HepG2 (cell line): ENCODE results near the gene HPCAL1. TPM values are rescaled to one million over a fixed set of nuclear protein-coding genes. Genes with fewer than 3 reads are reported as not detected.

Source experiments
- ATAC-seq: fragments of 200-7000 bp; cut with Tn5 transposase; 3 replicates; pipeline ENCODE4 v1.9.1; 2020; ENCODE audit warnings: mild to moderate bottlenecking, moderate library complexity
- BruUV-seq: library from RNA; stranded (reverse); fragments of 400-500 nt; replicated peaks from 2 replicates; lab custom pipeline; 2021; lab: Mats Ljungman, UMichigan
- CTCF ChIA-PET: fragments of 300-600 bp; formaldehyde crosslinking; extraction: SDS; loops from one replicate; lab custom pipeline; 2021; ENCODE audit warnings: low total read pairs, inconsistent platforms, low intra/inter-chr PET ratio; lab: Yijun Ruan, JAX
- POLR2A ChIA-PET: fragments of 350-600 bp; sonication (Branson Sonifier 250); formaldehyde crosslinking; loops from one replicate; lab custom pipeline; 2020; ENCODE audit warnings: antibody characterized with exemption, inconsistent platforms; lab: Yijun Ruan, JAX
- DNase-seq: peaks from one replicate; pipeline ENCODE4 v3.0.0-alpha.2; 2015; ENCODE audit warnings: low spot score
- FAIRE-seq: peaks from 3 replicates; lab custom pipeline; 2011; peaks lifted over from hg19 to GRCh38; lab: Jason Lieb, UNC
- H2AFZ ChIP-seq: one replicate; pipeline ENCODE4 v1.6.1; 2011; ENCODE audit warnings: low read length, inconsistent platforms
- H3K27ac ChIP-seq: fragments of 300-600 bp; 3 replicates; pipeline ENCODE4 v1.8.0; 2011; ENCODE audit warnings: mixed run types, mild to moderate bottlenecking, mixed read lengths, low read length, inconsistent platforms; ENCODE audit not compliant: insufficient read depth; ENCODE audit errors: extremely low read length
- H3K27me3 ChIP-seq, 2 experiments: fragments of 200-600 bp in 1 of 2; 2 replicates in 1 of 2; 3 replicates in 1 of 2; pipeline versions ENCODE4 v1.6.0 to v1.8.0; 2011; ENCODE audit warnings: low read length in 2 of 2, mild to moderate bottlenecking in 2 of 2, moderate library complexity in 2 of 2, inconsistent platforms in 1 of 2; ENCODE audit not compliant: insufficient read depth in 2 of 2, control insufficient read depth in 1 of 2
- H3K36me3 ChIP-seq, 2 experiments: fragments of 200-600 bp in 1 of 2; replicated peaks in 1 of 2; 2 replicates in 1 of 2; 3 replicates in 1 of 2; pipeline versions ENCODE4 v1.5.1 to v1.8.0; 2011; ENCODE audit warnings: low read length in 2 of 2, inconsistent platforms in 1 of 2; ENCODE audit not compliant: insufficient read depth in 2 of 2, control insufficient read depth in 1 of 2
- H3K4me1 ChIP-seq: 2 replicates; pipeline ENCODE4 v1.5.1; 2012; ENCODE audit warnings: low read length, inconsistent platforms; ENCODE audit not compliant: insufficient read depth
- H3K4me2 ChIP-seq: 2 replicates; pipeline ENCODE4 v1.6.0; 2011; ENCODE audit warnings: low read depth, low read length, inconsistent platforms
- H3K4me3 ChIP-seq, 3 experiments: fragments of 200-600 bp in 1 of 3; sonication (generic), shearing (Covaris generic) in 1 of 3; replicated peaks in 1 of 3; 2 replicates each; pipeline ENCODE4 v1.5.1; 2011 to 2016; ENCODE audit warnings: low read length in 3 of 3, inconsistent platforms in 2 of 3, low read depth in 2 of 3, mild to moderate bottlenecking in 2 of 3, control low read depth in 1 of 3, mixed read lengths in 1 of 3; ENCODE audit not compliant: insufficient read depth in 1 of 3
- H3K79me2 ChIP-seq: one replicate; pipeline ENCODE4 v1.6.1; 2011; ENCODE audit warnings: low read length, inconsistent platforms; ENCODE audit not compliant: insufficient read depth
- H3K9ac ChIP-seq: 2 replicates; pipeline ENCODE4 v1.6.0; 2011; ENCODE audit warnings: mild to moderate bottlenecking, low read depth, low read length, inconsistent platforms; ENCODE audit not compliant: insufficient read depth
- H3K9me3 ChIP-seq: 2 replicates; pipeline ENCODE4 v1.5.1; 2012; ENCODE audit warnings: mild to moderate bottlenecking, low read length
- H4K20me1 ChIP-seq: 2 replicates; pipeline ENCODE4 v1.6.0; 2011; ENCODE audit warnings: inconsistent platforms, mild to moderate bottlenecking, low read length, moderate library complexity; ENCODE audit not compliant: insufficient read depth
- AGO2 ChIP-seq: fragments of 200-400 bp; formaldehyde crosslinking; optimal IDR thresholded peaks from 2 replicates; pipeline ENCODE3; 2017; ENCODE audit warnings: mild to moderate bottlenecking, low read depth, low read length, moderate library complexity
- ELF1 ChIP-seq: sonication (generic); formaldehyde crosslinking; IDR thresholded peaks from 2 replicates; pipeline ENCODE4 v1.4.0; 2020; ENCODE audit warnings: missing genetic modification reagents
- ZNF282 ChIP-seq: fragments of 450-650 bp; IDR thresholded peaks from 2 replicates; pipeline ENCODE4 v1.6.1; 2018; ENCODE audit not compliant: partially characterized antibody
- ZNF589 ChIP-seq: sonication (generic); formaldehyde crosslinking; conservative IDR thresholded peaks from 2 replicates; pipeline ENCODE4 v1.8.0; 2022; ENCODE audit warnings: mild to moderate bottlenecking, moderate library complexity, missing genetic modification reagents
- WGBS: methylation state at CpG from one replicate; pipeline ENCODE4 v1.1.6; 2017; ENCODE audit warnings: low lambda C conversion rate; 5-methylcytosine and 5-hydroxymethylcytosine counted together
- in situ Hi-C: cut with HindIII; loops from 2 replicates; pipeline ENCODE4 v1.10.0; 2017; ENCODE audit warnings: low pct_unique_long_range_greater_than_20kb; ENCODE audit not compliant: extremely low pct_ligation_motif_present
- intact Hi-C: fragments of 100-400 bp; cut with micrococcal nuclease; formaldehyde crosslinking; loops from one replicate; pipeline ENCODE4 v1.10.0; 2022; ENCODE audit not compliant: unreplicated experiment
- polyA plus RNA-seq, 8 experiments: library from polyadenylated mRNA; depleted of rRNA in 3 of 8; stranded (reverse) in 7 of 8; unstranded in 1 of 8; fragments of >200 nt; fragmentation: Illumina TruSeq in 4 of 8; extraction: Trizol in 4 of 8; gene quantifications; 2 replicates each; pipeline versions ENCODE4 v1.2.1 to v1.2.3, GENCODE V29; 2011 to 2016; ENCODE audit warnings: low read depth in 4 of 8, missing spikeins in 1 of 8, mixed read lengths in 1 of 8; ENCODE audit not compliant: insufficient read depth in 1 of 8
- total RNA-seq, 5 experiments: library from RNA; depleted of rRNA; stranded (reverse); fragments of >200 nt; fragmentation: Illumina TruSeq; extraction: Trizol; gene quantifications; 2 replicates each; pipeline ENCODE4 v1.2.3, GENCODE V29; 2016; ENCODE audit warnings: low read depth in 1 of 5
- TF ChIP-seq, protein P1 (sequence below): sonication (generic); formaldehyde crosslinking; IDR thresholded peaks from 2 replicates; pipeline ENCODE4 v1.4.0; 2020; ENCODE audit warnings: missing genetic modification reagents

The HPCAL1 gene
- total and polyA plus RNA-seq, 2 of the 13 experiments (the other 11 are each of a cell fraction or from before 2014, with no cell fraction given): 29.5 to 29.9 TPM

DNA sequence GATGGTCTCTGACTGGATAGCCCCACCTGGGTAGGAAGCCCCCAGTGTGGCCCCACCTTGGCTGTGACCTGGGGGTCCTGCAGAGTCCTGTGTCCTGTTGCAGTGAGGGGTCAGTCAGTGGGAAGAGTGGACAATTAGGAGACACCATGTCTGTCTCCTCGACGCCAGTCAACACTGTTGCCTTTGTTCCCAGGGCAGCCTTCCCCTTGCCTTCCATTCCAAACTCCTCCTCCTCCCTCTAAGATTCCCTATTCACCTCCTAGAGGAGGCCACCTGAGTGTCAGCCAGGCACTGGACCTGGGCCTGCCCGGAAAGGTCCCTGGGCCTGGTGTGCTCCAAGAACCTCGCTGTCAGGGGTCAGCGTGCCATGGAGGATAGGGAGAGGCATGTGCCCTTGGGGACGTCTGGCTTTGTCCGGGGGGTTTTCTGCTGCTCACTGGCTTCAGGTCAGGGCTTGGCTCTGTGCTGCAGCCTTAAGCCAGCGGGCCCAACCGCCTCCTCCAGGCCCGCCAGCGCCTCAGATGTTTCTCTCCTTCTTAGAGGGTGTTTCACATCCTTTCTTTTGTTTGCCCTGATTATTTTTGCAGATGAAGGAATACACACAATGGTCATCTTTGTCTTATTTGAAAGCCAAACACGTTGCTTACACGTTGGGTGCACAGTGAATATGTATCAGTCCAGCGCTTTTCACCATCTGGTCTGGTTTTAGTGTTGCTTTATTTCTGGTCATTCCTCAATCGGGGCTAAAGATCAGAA lies 68.9 kb downstream of the HPCAL1 start:
- Histone ChIP-seq H3K9me3 (no peaks in the 10 kb centered on the region), H3K79me2 (peaks cover 16% of the 10 kb centered on the region), H3K4me1 (peaks cover 45% of the 10 kb centered on the region), H3K27ac (no peak overlapping the region), H3K27me3 (no peaks in the 10 kb centered on the region), H2AFZ (no peak overlapping the region), H4K20me1 (peaks cover 43% of the 10 kb centered on the region), H3K4me3 (no peak overlapping the region), H3K9ac (no peak overlapping the region), H3K4me2 (no peak overlapping the region), H3K36me3 (peaks cover 0 to 3% of the 10 kb centered on the region in 2 experiments; a peak in 2 of 5 replicates)
- intact Hi-C loops: no loop called here
- no TSS peak for BruUV-seq
- no peak for ATAC-seq
- DNase-seq: no peak
- in situ Hi-C loops: no loop called here
- CTCF ChIA-PET: no interaction called here
- WGBS: 91% methylated on average over 14 of the region's 15 CpGs
- POLR2A ChIA-PET: no interaction called here
- TF ChIP-seq, protein P1, sequence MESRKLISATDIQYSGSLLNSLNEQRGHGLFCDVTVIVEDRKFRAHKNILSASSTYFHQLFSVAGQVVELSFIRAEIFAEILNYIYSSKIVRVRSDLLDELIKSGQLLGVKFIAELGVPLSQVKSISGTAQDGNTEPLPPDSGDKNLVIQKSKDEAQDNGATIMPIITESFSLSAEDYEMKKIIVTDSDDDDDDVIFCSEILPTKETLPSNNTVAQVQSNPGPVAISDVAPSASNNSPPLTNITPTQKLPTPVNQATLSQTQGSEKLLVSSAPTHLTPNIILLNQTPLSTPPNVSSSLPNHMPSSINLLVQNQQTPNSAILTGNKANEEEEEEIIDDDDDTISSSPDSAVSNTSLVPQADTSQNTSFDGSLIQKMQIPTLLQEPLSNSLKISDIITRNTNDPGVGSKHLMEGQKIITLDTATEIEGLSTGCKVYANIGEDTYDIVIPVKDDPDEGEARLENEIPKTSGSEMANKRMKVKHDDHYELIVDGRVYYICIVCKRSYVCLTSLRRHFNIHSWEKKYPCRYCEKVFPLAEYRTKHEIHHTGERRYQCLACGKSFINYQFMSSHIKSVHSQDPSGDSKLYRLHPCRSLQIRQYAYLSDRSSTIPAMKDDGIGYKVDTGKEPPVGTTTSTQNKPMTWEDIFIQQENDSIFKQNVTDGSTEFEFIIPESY: 0 out of 2 replicates have a peak, but pooled peaks have one; percentile 39
- TF ChIP-seq ELF1 (CRISPR knock-in tag) (no peak), ZNF282 (no peak)
- FAIRE-seq: no peak

DNA sequence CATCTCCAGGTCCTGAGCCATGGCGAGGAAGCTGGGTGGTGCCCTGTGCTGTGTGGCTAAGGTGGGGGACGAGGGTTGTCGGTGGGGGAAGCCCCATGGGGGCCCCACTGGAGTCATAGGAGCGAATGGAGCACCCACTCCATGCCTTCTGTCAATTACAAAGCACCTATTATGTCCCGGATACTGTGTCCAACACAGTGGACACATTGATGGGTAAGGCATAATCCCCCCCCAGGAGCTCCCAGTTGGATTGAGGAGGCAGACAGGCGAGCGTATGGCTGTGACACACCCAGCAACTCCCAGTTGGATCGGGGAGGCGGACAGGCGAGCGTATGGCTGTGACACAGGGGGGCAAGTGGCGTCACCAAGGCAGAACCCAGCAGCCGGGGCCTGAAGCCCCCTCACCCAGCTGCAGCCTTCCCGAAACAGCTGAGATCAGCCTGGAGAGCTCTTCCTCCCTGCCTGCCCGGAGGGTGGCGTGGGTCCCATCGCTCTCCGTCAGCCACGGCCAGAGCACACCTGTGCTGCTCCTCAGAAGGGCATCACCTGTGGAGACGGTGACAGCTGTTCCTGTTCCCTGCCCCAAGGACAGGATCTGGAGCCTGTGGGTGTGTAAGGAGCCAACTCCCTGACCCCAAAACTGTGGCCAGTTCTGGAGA lies 69.6 kb downstream of the HPCAL1 start:
- Histone ChIP-seq H3K27me3 (no peaks in the 10 kb centered on the region), H3K4me1 (peaks cover 38% of the 10 kb centered on the region), H3K79me2 (peaks cover 16% of the 10 kb centered on the region), H4K20me1 (peaks cover 36% of the 10 kb centered on the region), H3K36me3 (peaks cover 0 to 3% of the 10 kb centered on the region in 2 experiments; a peak in 2 of 5 replicates), H3K4me2 (no peak overlapping the region), H3K27ac (no peak overlapping the region), H2AFZ (no peak overlapping the region), H3K9me3 (no peaks in the 10 kb centered on the region), H3K4me3 (no peak overlapping the region), H3K9ac (no peak overlapping the region)
- no peak for DNase-seq
- intact Hi-C loops (no loop called here), in situ Hi-C loops (no loop called here)
- ChIA-PET POLR2A (no interaction called here), CTCF (no interaction called here)
- no peak for TF ChIP-seq ZNF589 (CRISPR knock-in tag)
- peak; percentile 19 for TF ChIP-seq AGO2
- BruUV-seq: no TSS peak
- no peak for FAIRE-seq
- no peak for ATAC-seq
- 97% methylated on average over 18 of the region's 20 CpGs for WGBS
